Lung (tissue), 12 donors: Measurements from ENCODE around the gene RASA2. TPM values are rescaled to one million over a fixed set of nuclear protein-coding genes. Genes with fewer than 3 reads are reported as not detected.

Experiments
- ATAC-seq: fragments of 200-7000 bp; cut with Tn5 transposase; one replicate; pipeline ENCODE4 v1.9.1; 2020; ENCODE audit warnings: moderate number of reproducible peaks; ENCODE audit not compliant: insufficient read depth, low FRiP score
- DNase-seq, 3 donors: peaks; one replicate each; pipeline ENCODE4 v3.0.0-alpha.2; 2013 to 2017
- H3K27ac ChIP-seq, 2 donors: one replicate each; pipeline ENCODE4 v1.5.1; 2013; ENCODE audit warnings: mild to moderate bottlenecking in 2 of 2, moderate library complexity in 2 of 2, control low read depth in 1 of 2, inconsistent platforms in 1 of 2, low read depth in 1 of 2, low read length in 1 of 2
- H3K27me3 ChIP-seq, 3 donors: one replicate each; pipeline ENCODE4 v1.5.1; 2013; ENCODE audit warnings: low read length in 2 of 3; ENCODE audit not compliant: control insufficient read depth in 3 of 3, insufficient read depth in 3 of 3
- H3K36me3 ChIP-seq, 4 donors: one replicate each; pipeline ENCODE4 v1.5.1; 2013; ENCODE audit warnings: low read length in 4 of 4, mild to moderate bottlenecking in 1 of 4, moderate library complexity in 1 of 4; ENCODE audit not compliant: control insufficient read depth in 4 of 4, insufficient read depth in 4 of 4
- H3K4me1 ChIP-seq, 5 donors: one replicate each; pipeline ENCODE4 v1.5.1; 2013; ENCODE audit warnings: low read length in 5 of 5, mild to moderate bottlenecking in 2 of 5, moderate library complexity in 1 of 5; ENCODE audit not compliant: control insufficient read depth in 5 of 5, insufficient read depth in 5 of 5
- H3K4me3 ChIP-seq: one replicate; pipeline ENCODE4 v1.5.1; 2013; ENCODE audit warnings: mild to moderate bottlenecking, control low read depth, moderate library complexity
- H3K9ac ChIP-seq, 2 donors: one replicate each; pipeline ENCODE4 v1.5.1; 2013; ENCODE audit warnings: low read length in 2 of 2, control low read depth in 1 of 2; ENCODE audit not compliant: insufficient read depth in 1 of 2
- H3K9me3 ChIP-seq, 4 donors: one replicate each; pipeline ENCODE4 v1.5.1; 2013; ENCODE audit warnings: low read length in 3 of 4, mild to moderate bottlenecking in 1 of 4, moderate library complexity in 1 of 4; ENCODE audit not compliant: control insufficient read depth in 4 of 4, insufficient read depth in 3 of 4
- WGBS, 2 donors: extraction: QIAGEN DNeasy Blood & Tissue Kit; methylation state at CpG; one replicate each; pipeline ENCODE4 v1.1.7; 2013; 5-methylcytosine and 5-hydroxymethylcytosine counted together
- polyA plus RNA-seq, 2 donors: library from polyadenylated mRNA; stranded (reverse); fragments of 200-250 nt; gene quantifications; one replicate each; pipeline ENCODE4 v1.2.1, GENCODE V29; 2013
- total RNA-seq, 2 donors: library from RNA; depleted of rRNA in 1 of 2; stranded (reverse); fragments of >200 nt in 1 of 2; gene quantifications; one replicate each; pipeline ENCODE4 v1.2.1, GENCODE V29; 2014 to 2021
- TF ChIP-seq, protein P1 (sequence below): IDR thresholded peaks from 2 replicates; pipeline ENCODE4 v1.5.1; 2012; ENCODE audit warnings: mild to moderate bottlenecking; ENCODE audit errors: control extremely low read depth, extremely low read depth
- donor health status: control.
- donor health status: control.
- donor health status: Bipolar disorder and iron deficiency.
- donor health status: healthy.
- donor health status: DM: yes; HTN: yes; CAD: no.

Gene RASA2
- total and polyA plus RNA-seq, 4 donors, result 6.8 to 27.4 (median 12.9) TPM

DNA sequence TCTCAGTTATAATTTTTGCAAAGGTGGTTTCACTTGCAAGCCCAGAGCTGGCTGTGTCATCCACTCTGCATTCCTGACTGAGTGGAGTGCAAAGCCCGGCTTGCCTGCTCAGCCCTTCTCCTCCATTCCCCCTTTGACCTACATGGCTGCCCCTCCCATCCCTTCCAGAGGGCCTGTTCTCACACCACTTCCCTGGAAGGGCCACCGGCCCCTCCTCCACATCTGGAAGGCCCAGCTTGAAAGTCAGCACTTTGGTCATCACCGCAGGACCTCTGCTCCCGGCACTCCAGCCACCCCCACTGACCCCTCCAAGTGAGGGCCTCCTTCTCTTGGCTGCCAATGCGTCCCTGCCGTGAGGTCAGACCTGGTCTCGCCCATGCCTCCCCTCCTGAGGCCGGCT, 177.2 kb downstream of the RASA2 start:
- no peak overlapping the region for H3K27ac ChIP-seq
- no peaks in the 10 kb centered on the region for H3K27me3 ChIP-seq
- ATAC-seq (no peak), DNase-seq (peak; percentile 38 to 69 (median 65))
- H3K36me3 ChIP-seq, result no peaks in the 10 kb centered on the region
- H3K4me1 ChIP-seq, result peaks cover 0 to 22% (median 3%) of the 10 kb centered on the region in 5 donors
- H3K9me3 ChIP-seq, result no peaks in the 10 kb centered on the region
- H3K9ac ChIP-seq, result no peak overlapping the region
- TF ChIP-seq, protein P1, sequence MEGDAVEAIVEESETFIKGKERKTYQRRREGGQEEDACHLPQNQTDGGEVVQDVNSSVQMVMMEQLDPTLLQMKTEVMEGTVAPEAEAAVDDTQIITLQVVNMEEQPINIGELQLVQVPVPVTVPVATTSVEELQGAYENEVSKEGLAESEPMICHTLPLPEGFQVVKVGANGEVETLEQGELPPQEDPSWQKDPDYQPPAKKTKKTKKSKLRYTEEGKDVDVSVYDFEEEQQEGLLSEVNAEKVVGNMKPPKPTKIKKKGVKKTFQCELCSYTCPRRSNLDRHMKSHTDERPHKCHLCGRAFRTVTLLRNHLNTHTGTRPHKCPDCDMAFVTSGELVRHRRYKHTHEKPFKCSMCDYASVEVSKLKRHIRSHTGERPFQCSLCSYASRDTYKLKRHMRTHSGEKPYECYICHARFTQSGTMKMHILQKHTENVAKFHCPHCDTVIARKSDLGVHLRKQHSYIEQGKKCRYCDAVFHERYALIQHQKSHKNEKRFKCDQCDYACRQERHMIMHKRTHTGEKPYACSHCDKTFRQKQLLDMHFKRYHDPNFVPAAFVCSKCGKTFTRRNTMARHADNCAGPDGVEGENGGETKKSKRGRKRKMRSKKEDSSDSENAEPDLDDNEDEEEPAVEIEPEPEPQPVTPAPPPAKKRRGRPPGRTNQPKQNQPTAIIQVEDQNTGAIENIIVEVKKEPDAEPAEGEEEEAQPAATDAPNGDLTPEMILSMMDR, result no peak
- 55 to 81% methylated on average over 8 of the region's 8 CpGs for WGBS, 2 donors
- no peak overlapping the region for H3K4me3 ChIP-seq

Other genes with a start within 250 kb of the RASA2 start
- gene ZBTB38, start 118.5 kb upstream of the RASA2 start, total RNA-seq, result 100 to 1,000 TPM in 1 of 2 donors, 10 to 100 TPM in 1; 83.0 to 111 TPM
- 10 to 100 TPM in 1 of 2 donors, 1 to 10 TPM in 1; 9.3 to 24.1 TPM for gene ZBTB38, start 118.5 kb upstream of the RASA2 start, polyA plus RNA-seq